Measurements from ENCODE around the gene TBC1D10B. TPM values are rescaled to one million over a fixed set of nuclear protein-coding genes. Genes with fewer than 3 reads are reported as not detected.

Gene TBC1D10B
- total and polyA plus RNA-seq, 2 experiments from 2014 or later: 29.3 to 37.9 TPM

GRCh38 chr16:30369938-30370455 lies 297 bp downstream of the TBC1D10B start:
- Histone ChIP-seq H3K27ac (peak overlapping the region; percentile 68), H3K27me3 (no peaks in the 10 kb centered on the region), H3K4me3 (peak overlapping the region; percentile 85), H3K9me3 (ENCODE audit: low read depth) (no peaks in the 10 kb centered on the region), H2AFZ (no peak overlapping the region), H3K79me2 (peaks cover 49% of the 10 kb centered on the region), H3K4me1 (ENCODE audit: insufficient read depth) (peaks cover 12% of the 10 kb centered on the region), H3K36me3 (replicated peaks; ENCODE audit: insufficient read depth, low read depth) (no peaks in the 10 kb centered on the region), H3K4me2 (peak overlapping the region; percentile 96), H3K9me2 (replicated peaks; ENCODE audit: insufficient read depth) (no peaks in the 10 kb centered on the region), H4K20me1 (ENCODE audit: insufficient read depth, poor library complexity, severe bottlenecking) (peaks cover 44% of the 10 kb centered on the region)
- 0% methylated on average over 5 of the region's 76 CpGs for WGBS (ENCODE audit: low lambda C conversion rate, missing lambda C conversion rate)
- TF ChIP-seq EZH2phosphoT487 (IDR thresholded peaks at IDR 0.05; ENCODE audit: low read depth, severe bottlenecking, unreplicated experiment) (no peak), EZH2 (IDR thresholded peaks at IDR 0.05; ENCODE audit: borderline replicate concordance) (no peak), CTCF (IDR thresholded peaks at IDR 0.05; ENCODE audit: poor library complexity) (no peak)
- no peak for DNase-seq (ENCODE audit: low spot score)

DNA sequence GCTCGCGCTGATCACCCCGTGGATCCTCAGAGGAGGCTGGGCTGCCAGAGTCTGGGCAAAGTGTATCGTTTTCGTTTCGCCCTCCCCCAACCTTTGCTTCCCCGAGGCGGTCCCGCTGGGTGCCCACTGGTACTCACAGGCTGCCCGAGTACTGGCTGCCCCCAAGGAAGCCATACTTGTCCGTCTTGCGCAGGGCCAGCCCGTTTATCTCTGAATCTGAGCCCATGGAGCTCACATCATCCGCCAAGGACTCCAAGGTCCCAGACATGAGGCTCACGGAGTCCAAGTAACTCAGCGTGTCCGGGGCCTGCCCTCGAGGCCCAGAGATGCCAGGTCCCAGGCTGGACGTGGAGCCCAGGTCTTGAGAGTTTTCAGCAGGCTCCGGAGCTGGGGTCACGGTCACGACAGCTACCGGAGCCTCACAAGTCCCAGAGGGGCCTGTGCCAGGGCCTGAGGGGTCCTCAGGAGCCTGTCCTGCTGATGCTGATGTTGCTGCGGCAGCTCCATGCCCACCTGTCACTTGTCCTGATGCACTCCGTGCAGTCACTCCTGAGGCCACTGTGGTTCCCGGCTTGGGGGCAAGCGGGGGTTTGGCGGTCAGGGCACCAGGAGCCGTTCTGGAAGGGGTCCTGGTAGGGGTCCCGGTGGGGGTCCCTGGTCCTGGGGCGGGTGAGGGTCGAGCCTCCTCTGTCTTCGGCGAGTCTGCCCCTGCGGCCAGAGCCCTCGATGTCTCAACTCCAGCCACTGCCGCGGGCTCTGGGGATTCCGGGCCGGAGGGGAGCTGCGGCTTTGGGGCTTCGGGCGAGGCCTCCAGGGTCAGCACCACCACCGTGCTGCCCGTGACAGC lies 980 bp downstream of the TBC1D10B start:
- peak overlapping the region; percentile 68 for H3K27ac ChIP-seq
- 14% methylated on average over 30 of the region's 45 CpGs for WGBS (ENCODE audit: low lambda C conversion rate, missing lambda C conversion rate)

GRCh38 chr16:30368792-30369090 lies 1.6 kb downstream of the TBC1D10B start:
- Histone ChIP-seq H2AFZ (no peak overlapping the region), H3K9me2 (replicated peaks; ENCODE audit: insufficient read depth) (no peaks in the 10 kb centered on the region), H3K4me1 (ENCODE audit: insufficient read depth) (peaks cover 12% of the 10 kb centered on the region), H3K9me3 (ENCODE audit: low read depth) (no peaks in the 10 kb centered on the region), H3K4me2 (peak overlapping the region; percentile 96), H4K20me1 (ENCODE audit: insufficient read depth, poor library complexity, severe bottlenecking) (peaks cover 47% of the 10 kb centered on the region), H3K27ac (peak overlapping the region; percentile 68), H3K27me3 (no peaks in the 10 kb centered on the region), H3K36me3 (replicated peaks; ENCODE audit: insufficient read depth, low read depth) (no peaks in the 10 kb centered on the region), H3K79me2 (peaks cover 62% of the 10 kb centered on the region), H3K4me3 (peak overlapping the region; percentile 85)
- TF ChIP-seq CTCF (IDR thresholded peaks at IDR 0.05; ENCODE audit: poor library complexity) (no peak), EZH2 (IDR thresholded peaks at IDR 0.05; ENCODE audit: borderline replicate concordance) (no peak), EZH2phosphoT487 (IDR thresholded peaks at IDR 0.05; ENCODE audit: low read depth, severe bottlenecking, unreplicated experiment) (no peak)
- DNase-seq (ENCODE audit: low spot score): no peak
- 46% methylated on average over 4 of the region's 4 CpGs for WGBS (ENCODE audit: low lambda C conversion rate, missing lambda C conversion rate)

More for the DNA sequence above, 980 bp downstream of the TBC1D10B start:
- Histone ChIP-seq H3K9me2 (replicated peaks; ENCODE audit: insufficient read depth) (no peaks in the 10 kb centered on the region), H3K79me2 (peaks cover 56% of the 10 kb centered on the region), H3K27me3 (no peaks in the 10 kb centered on the region), H3K36me3 (replicated peaks; ENCODE audit: insufficient read depth, low read depth) (no peaks in the 10 kb centered on the region), H3K4me3 (peak overlapping the region; percentile 85), H2AFZ (no peak overlapping the region), H3K9me3 (ENCODE audit: low read depth) (no peaks in the 10 kb centered on the region), H4K20me1 (ENCODE audit: insufficient read depth, poor library complexity, severe bottlenecking) (peaks cover 47% of the 10 kb centered on the region), H3K4me2 (peak overlapping the region; percentile 96), H3K4me1 (ENCODE audit: insufficient read depth) (peaks cover 12% of the 10 kb centered on the region)
- peak; percentile 39 for DNase-seq (ENCODE audit: low spot score)
- TF ChIP-seq EZH2 (IDR thresholded peaks at IDR 0.05; ENCODE audit: borderline replicate concordance) (no peak), CTCF (IDR thresholded peaks at IDR 0.05; ENCODE audit: poor library complexity) (no peak), EZH2phosphoT487 (IDR thresholded peaks at IDR 0.05; ENCODE audit: low read depth, severe bottlenecking, unreplicated experiment) (no peak)

All from hepatocyte (in vitro differentiated cells).